Large intestine (tissue), 3 donors: ENCODE data around the gene PRKCB. TPM values are rescaled to one million over a fixed set of nuclear protein-coding genes. Genes with fewer than 3 reads are reported as not detected.

ENCODE experiments used
- DNase-seq, 2 donors: peaks; one replicate each; pipeline versions ENCODE4 v3.0.0 to v3.0.0-alpha.2; 2013
- H3K27ac ChIP-seq: one replicate; pipeline ENCODE4 v1.5.1; 2013; ENCODE audit warnings: low read length
- H3K27me3 ChIP-seq: 2 replicates; pipeline ENCODE4 v1.6.1; 2013; ENCODE audit warnings: low read length; ENCODE audit not compliant: control insufficient read depth, insufficient read depth
- H3K36me3 ChIP-seq: 2 replicates; pipeline ENCODE4 v1.6.1; 2013; ENCODE audit warnings: low read length; ENCODE audit not compliant: control insufficient read depth, insufficient read depth
- H3K4me1 ChIP-seq: one replicate; pipeline ENCODE4 v1.6.1; 2013; ENCODE audit warnings: low read length; ENCODE audit not compliant: control insufficient read depth, insufficient read depth
- H3K4me3 ChIP-seq: one replicate; pipeline ENCODE4 v1.5.1; 2013; ENCODE audit warnings: low read length
- H3K9me3 ChIP-seq: one replicate; pipeline ENCODE4 v1.6.1; 2013; ENCODE audit warnings: mild to moderate bottlenecking, low read depth, low read length, moderate library complexity; ENCODE audit not compliant: control insufficient read depth
- WGBS: methylation state at CpG from one replicate; pipeline ENCODE4 v1.1.5; 2013; ENCODE audit warnings: low lambda C conversion rate; ENCODE audit not compliant: insufficient coverage; 5-methylcytosine and 5-hydroxymethylcytosine counted together
- polyA plus RNA-seq: library from polyadenylated mRNA; unstranded; fragments of 120-200 nt; gene quantifications from one replicate; pipeline ENCODE4 v1.2.1, GENCODE V29; 2013

The PRKCB gene
- polyA plus RNA-seq, 1 donor = 3.1 TPM

GRCh38 chr16:23966597-23967394 is 131.0 kb downstream of the PRKCB start:
- H3K36me3 ChIP-seq = no peaks in the 10 kb centered on the region
- 83% methylated on average over 2 of the region's 10 CpGs for WGBS
- DNase-seq = no peak

GRCh38 chr16:23967775-23968174 is 132.0 kb downstream of the PRKCB start:
- Histone ChIP-seq H3K9me3 (no peaks in the 10 kb centered on the region), H3K4me3 (no peak overlapping the region), H3K4me1 (no peaks in the 10 kb centered on the region), H3K36me3 (no peaks in the 10 kb centered on the region), H3K27me3 (no peaks in the 10 kb centered on the region), H3K27ac (no peak overlapping the region)
- 47% methylated on average over 3 of the region's 6 CpGs for WGBS
- DNase-seq = no peak

More at GRCh38 chr16:23966597-23967394, 131.0 kb downstream of the PRKCB start:
- H3K27me3 ChIP-seq = no peaks in the 10 kb centered on the region
- no peak overlapping the region for H3K27ac ChIP-seq
- H3K9me3 ChIP-seq = no peaks in the 10 kb centered on the region
- H3K4me3 ChIP-seq = no peak overlapping the region
- no peaks in the 10 kb centered on the region for H3K4me1 ChIP-seq

GRCh38 chr16:23968176-23968575 is 132.4 kb downstream of the PRKCB start:
- DNase-seq = no peak
- Histone ChIP-seq H3K4me3 (no peak overlapping the region), H3K4me1 (no peaks in the 10 kb centered on the region), H3K9me3 (no peaks in the 10 kb centered on the region), H3K27me3 (no peaks in the 10 kb centered on the region), H3K27ac (no peak overlapping the region), H3K36me3 (no peaks in the 10 kb centered on the region)
- WGBS = 92% methylated on average over 2 of the region's 6 CpGs

- H3K4me1 ChIP-seq = no peaks in the 10 kb centered on the region
Measured at GRCh38 chr16:23969468-23970297, 133.9 kb downstream of the PRKCB start.

GRCh38 chr16:23974223-23974622 is 138.4 kb downstream of the PRKCB start:
- no peak for DNase-seq
- H3K4me1 ChIP-seq = no peaks in the 10 kb centered on the region
- H3K9me3 ChIP-seq = no peaks in the 10 kb centered on the region
- no peaks in the 10 kb centered on the region for H3K36me3 ChIP-seq
- H3K27ac ChIP-seq = no peak overlapping the region
- no peaks in the 10 kb centered on the region for H3K27me3 ChIP-seq
- H3K4me3 ChIP-seq = no peak overlapping the region
- WGBS = no CpG with 5 or more reads among the region's 4 CpGs

More at GRCh38 chr16:23969468-23970297, 133.9 kb downstream of the PRKCB start:
- DNase-seq = no peak
- Histone ChIP-seq H3K4me3 (no peak overlapping the region), H3K36me3 (no peaks in the 10 kb centered on the region), H3K9me3 (no peaks in the 10 kb centered on the region), H3K27me3 (no peaks in the 10 kb centered on the region), H3K27ac (no peak overlapping the region)
- WGBS = 93% methylated on average over 3 of the region's 6 CpGs

DNA sequence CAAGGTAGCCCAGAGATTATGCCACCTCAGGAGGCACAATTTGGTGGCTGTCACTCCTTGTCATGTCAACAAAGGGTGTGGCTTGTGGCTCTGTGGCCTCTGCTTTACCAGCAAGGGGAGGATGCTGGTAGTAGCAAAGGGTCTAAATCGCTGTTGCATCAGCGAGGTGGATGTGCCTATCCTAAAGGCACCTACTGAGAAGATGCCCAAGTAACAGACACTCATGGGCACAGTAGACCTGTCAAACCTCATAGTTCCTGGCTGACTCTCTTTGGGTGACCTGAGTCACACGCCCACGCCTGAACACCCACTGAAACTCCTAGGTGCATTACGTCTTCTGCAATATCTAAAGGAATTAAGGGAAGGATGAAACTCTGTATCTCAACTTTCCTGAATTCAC is 139.5 kb downstream of the PRKCB start:
- H3K27me3 ChIP-seq = no peaks in the 10 kb centered on the region
- no peak for DNase-seq
- no peaks in the 10 kb centered on the region for H3K4me1 ChIP-seq
- no CpG with 5 or more reads among the region's 5 CpGs for WGBS
- no peaks in the 10 kb centered on the region for H3K36me3 ChIP-seq
- H3K4me3 ChIP-seq = no peak overlapping the region
- no peak overlapping the region for H3K27ac ChIP-seq
- no peaks in the 10 kb centered on the region for H3K9me3 ChIP-seq

GRCh38 chr16:23976091-23976490 is 140.3 kb downstream of the PRKCB start:
- WGBS = no CpG with 5 or more reads among the region's 5 CpGs

GRCh38 chr16:23976524-23976923 is 140.7 kb downstream of the PRKCB start:
- H3K36me3 ChIP-seq = no peaks in the 10 kb centered on the region
- no peaks in the 10 kb centered on the region for H3K27me3 ChIP-seq
- no peaks in the 10 kb centered on the region for H3K9me3 ChIP-seq
- no peak overlapping the region for H3K27ac ChIP-seq
- no CpG with 5 or more reads among the region's 3 CpGs for WGBS
- no peaks in the 10 kb centered on the region for H3K4me1 ChIP-seq
- no peak overlapping the region for H3K4me3 ChIP-seq
- no peak for DNase-seq

More at GRCh38 chr16:23976091-23976490, 140.3 kb downstream of the PRKCB start:
- no peak overlapping the region for H3K27ac ChIP-seq
- no peaks in the 10 kb centered on the region for H3K27me3 ChIP-seq
- H3K4me3 ChIP-seq = no peak overlapping the region
- no peaks in the 10 kb centered on the region for H3K36me3 ChIP-seq
- H3K9me3 ChIP-seq = no peaks in the 10 kb centered on the region
- DNase-seq = no peak
- H3K4me1 ChIP-seq = no peaks in the 10 kb centered on the region

DNA sequence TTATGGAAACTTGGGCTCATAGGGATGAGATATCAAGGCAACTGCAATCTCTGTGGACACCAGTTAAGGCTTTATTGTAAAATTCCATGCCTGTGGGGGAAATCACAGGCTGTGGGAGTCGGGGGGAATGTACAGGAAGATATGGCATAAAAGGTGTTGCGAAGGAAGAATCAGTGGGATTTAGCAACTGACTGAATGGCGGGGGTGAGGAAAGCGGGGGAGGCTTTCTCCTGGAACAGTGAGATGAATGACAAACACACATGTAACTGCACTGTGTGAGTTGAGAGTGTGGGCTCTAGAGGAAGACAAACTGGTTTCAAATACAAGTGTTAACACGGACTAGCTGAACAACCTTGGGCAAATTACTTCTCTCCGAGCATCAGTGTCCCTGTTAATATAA is 143.7 kb downstream of the PRKCB start:
- H3K4me1 ChIP-seq = no peaks in the 10 kb centered on the region
- no peak for DNase-seq
- no peak overlapping the region for H3K4me3 ChIP-seq
- 87% methylated on average over 3 of the region's 6 CpGs for WGBS
- H3K27me3 ChIP-seq = no peaks in the 10 kb centered on the region
- no peaks in the 10 kb centered on the region for H3K36me3 ChIP-seq
- no peak overlapping the region for H3K27ac ChIP-seq
- no peaks in the 10 kb centered on the region for H3K9me3 ChIP-seq

DNA sequence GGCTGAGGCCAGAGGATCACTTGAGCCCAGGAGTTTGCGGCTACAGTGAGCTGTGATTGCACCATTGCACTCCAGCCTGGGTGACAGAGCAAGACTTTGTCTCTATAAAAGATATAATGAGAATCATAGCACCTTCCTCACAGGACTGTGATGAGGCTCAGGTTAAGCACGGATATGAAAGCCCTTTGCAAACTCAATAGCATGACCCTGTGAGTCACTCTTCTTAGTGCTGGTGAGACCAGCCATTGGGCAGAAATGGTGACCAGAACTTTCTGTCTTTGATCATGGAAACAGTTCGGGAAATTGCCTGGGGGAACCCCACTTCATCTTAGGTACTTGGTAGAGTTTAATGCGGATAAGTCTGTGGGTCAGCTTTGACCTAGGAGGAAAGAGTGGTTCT is 144.2 kb downstream of the PRKCB start:
- H3K36me3 ChIP-seq = no peaks in the 10 kb centered on the region
- WGBS = 40% methylated on average over 1 of the region's 4 CpGs

More for the DNA sequence above, 144.2 kb downstream of the PRKCB start:
- no peak overlapping the region for H3K27ac ChIP-seq
- H3K4me3 ChIP-seq = no peak overlapping the region
- H3K9me3 ChIP-seq = no peaks in the 10 kb centered on the region
- H3K27me3 ChIP-seq = no peaks in the 10 kb centered on the region
- H3K4me1 ChIP-seq = no peaks in the 10 kb centered on the region
- no peak for DNase-seq
